ENCODE measurements around the gene CSNK1A1L.

GRCh38 chr13:37144661-37145060 is 39.2 kb upstream of the CSNK1A1L start:
- TF ChIP-seq CTCF (IDR thresholded peaks at IDR 0.05): no peak
- TF ChIP-seq ZFX (IDR thresholded peaks at IDR 0.05; ENCODE audit: borderline replicate concordance): no peak
